B cell (primary cell): ENCODE measurements around the gene GALNT6. TPM values are rescaled to one million over a fixed set of nuclear protein-coding genes. Genes with fewer than 3 reads are reported as not detected.
A peak's percentile ranks its signal among the peaks of the same experiment; 100 is the strongest.

Experiments
- ATAC-seq: fragments of 200-7000 bp; cut with Tn5 transposase; one replicate; pipeline ENCODE4 v1.10.0; 2021; ENCODE audit warnings: low read depth, mild to moderate bottlenecking, moderate number of reproducible peaks, moderate library complexity
- CTCF ChIA-PET: fragments of 350-600 bp; sonication (Branson Sonifier 250); formaldehyde crosslinking; loops from one replicate; lab custom pipeline; 2021; ENCODE audit warnings: antibody characterized with exemption, inconsistent platforms; lab: Charles Lee
- POLR2A ChIA-PET: fragments of 350-600 bp; sonication (Branson Sonifier 250); formaldehyde crosslinking; loops from one replicate; lab custom pipeline; 2021; ENCODE audit warnings: antibody characterized with exemption; lab: Charles Lee
- DNase-seq: peaks from one replicate; pipeline ENCODE4 v3.0.0; 2013
- H2AFZ ChIP-seq: 2 replicates; pipeline ENCODE4 v1.6.1; 2012; ENCODE audit warnings: mild to moderate bottlenecking, low read depth, low read length; ENCODE audit not compliant: insufficient read depth, poor library complexity, severe bottlenecking
- H3K27ac ChIP-seq, 2 donors: 1 replicate in 1 of 2; 2 replicates in 1 of 2; pipeline ENCODE4 v1.5.1; 2012 to 2013; ENCODE audit warnings: low read length in 2 of 2, mild to moderate bottlenecking in 2 of 2, moderate library complexity in 1 of 2
- H3K27me3 ChIP-seq, 4 experiments: fragments of 200-600 bp in 1 of 4; sonication (generic) in 1 of 4; replicated peaks in 1 of 4; 1 replicate in 2 of 4; 2 replicates in 2 of 4; pipeline versions ENCODE4 v1.6.1 to v1.7.0; 2013 to 2016; ENCODE audit warnings: low read length in 3 of 4, mild to moderate bottlenecking in 2 of 4, mixed read lengths in 1 of 4, moderate library complexity in 1 of 4; ENCODE audit not compliant: insufficient read depth in 4 of 4, control insufficient read depth in 3 of 4; ENCODE audit errors: control extremely low read depth in 1 of 4
- H3K36me3 ChIP-seq, 2 experiments: replicated peaks in 1 of 2; 1 replicate in 1 of 2; 2 replicates in 1 of 2; pipeline versions ENCODE4 v1.6.1 to v1.7.1; 2013; ENCODE audit warnings: low read length in 1 of 2; ENCODE audit not compliant: insufficient read depth in 2 of 2, control insufficient read depth in 1 of 2; ENCODE audit errors: control extremely low read depth in 1 of 2, extremely low read depth in 1 of 2
- H3K4me1 ChIP-seq, 2 donors: fragments of 200-600 bp in 1 of 2; sonication (generic) in 1 of 2; 1 replicate in 1 of 2; 2 replicates in 1 of 2; pipeline versions ENCODE4 v1.5.1 to v1.6.1; 2013 to 2017; ENCODE audit warnings: low read length in 2 of 2; ENCODE audit not compliant: control insufficient read depth in 2 of 2, insufficient read depth in 2 of 2
- H3K4me2 ChIP-seq: replicated peaks from 2 replicates; pipeline ENCODE3; 2012; ENCODE audit warnings: mild to moderate bottlenecking, low read depth, low read length; ENCODE audit not compliant: poor library complexity, severe bottlenecking
- H3K4me3 ChIP-seq, 5 experiments: fragments of 200-600 bp in 1 of 5; sonication (generic) in 1 of 5; 1 replicate in 3 of 5; 2 replicates in 2 of 5; pipeline versions ENCODE4 v1.5.1 to v1.7.0; 2011 to 2016; ENCODE audit warnings: low read length in 4 of 5, mild to moderate bottlenecking in 4 of 5, low read depth in 2 of 5, control low read depth in 1 of 5, moderate library complexity in 1 of 5; ENCODE audit not compliant: insufficient read depth in 1 of 5; ENCODE audit errors: control extremely low read depth in 1 of 5, extremely low read depth in 1 of 5
- H3K79me2 ChIP-seq: fragments of 200-600 bp; sonication (generic); one replicate; pipeline ENCODE4 v1.6.0; 2016; ENCODE audit warnings: low read length; ENCODE audit not compliant: control insufficient read depth, insufficient read depth
- H3K9ac ChIP-seq: fragments of 200-600 bp; sonication (generic); 2 replicates; pipeline ENCODE4 v1.6.1; 2017; ENCODE audit warnings: mild to moderate bottlenecking, low read length, moderate library complexity
- H3K9me3 ChIP-seq, 3 donors: one replicate each; pipeline versions ENCODE4 v1.6.1 to v1.7.1; 2013; ENCODE audit warnings: low read length in 2 of 3; ENCODE audit not compliant: control insufficient read depth in 2 of 3, insufficient read depth in 1 of 3; ENCODE audit errors: control extremely low read depth in 1 of 3
- H4K20me1 ChIP-seq: 2 replicates; pipeline ENCODE4 v1.6.0; 2012; ENCODE audit warnings: mild to moderate bottlenecking, low read length; ENCODE audit not compliant: insufficient read depth, control insufficient read depth, poor library complexity, severe bottlenecking
- H3K27ac Mint-ChIP-seq: one replicate; pipeline ENCODE4 v1.8.0; 2021; ENCODE audit warnings: mixed read lengths
- H3K27me3 Mint-ChIP-seq: one replicate; pipeline ENCODE4 v1.8.0; 2021; ENCODE audit warnings: mixed read lengths
- H3K4me1 Mint-ChIP-seq: one replicate; pipeline ENCODE4 v1.8.0; 2021; ENCODE audit warnings: mixed read lengths
- H3K4me3 Mint-ChIP-seq: one replicate; pipeline ENCODE4 v1.8.0; 2021; ENCODE audit warnings: mixed read lengths
- H3K9me3 Mint-ChIP-seq: one replicate; pipeline ENCODE4 v1.8.0; 2022; ENCODE audit warnings: mixed read lengths; ENCODE audit not compliant: insufficient read depth
- CTCF ChIP-seq: fragments of 200-600 bp; IDR thresholded peaks from one replicate; pipeline ENCODE4 v1.8.0; 2022; ENCODE audit warnings: antibody characterized with exemption, mild to moderate bottlenecking
- EZH2 ChIP-seq: IDR thresholded peaks from 2 replicates; pipeline ENCODE4 v1.6.1; 2012; ENCODE audit warnings: borderline replicate concordance, low read depth, mild to moderate bottlenecking, moderate library complexity, low read length; ENCODE audit not compliant: insufficient read depth, poor library complexity, severe bottlenecking
- WGBS: methylation state at CpG from one replicate; pipeline ENCODE4 v1.1.5; 2013; ENCODE audit warnings: missing lambda C conversion rate; ENCODE audit not compliant: insufficient coverage; 5-methylcytosine and 5-hydroxymethylcytosine counted together
- intact Hi-C: fragments of 100-400 bp; cut with micrococcal nuclease; formaldehyde crosslinking; loops from one replicate; pipeline ENCODE4 v1.10.0; 2022
- polyA plus RNA-seq: library from polyadenylated mRNA; depleted of rRNA; stranded (reverse); fragments of >200 nt; gene quantifications from 2 replicates; pipeline ENCODE4 v1.2.3, GENCODE V29; 2012
- total RNA-seq, 2 donors: library from RNA; stranded (reverse); fragments of 120-200 nt in 1 of 2; gene quantifications; 1 replicate in 1 of 2; 2 replicates in 1 of 2; pipeline versions ENCODE4 v1.2.3 to v1.2.4, GENCODE V29; 2013 to 2022

GALNT6 gene
- total and polyA plus RNA-seq, 2 donors (not counting 1 experiment from before 2014, with no cell fraction given): 9.0 to 10.3 TPM

- WGBS: 33% methylated on average over 4 of the region's 10 CpGs
- Histone ChIP-seq H3K27me3 (no peaks in the 10 kb centered on the region), H3K4me3 (peak overlapping the region in 4 of 5 experiments; percentile 62 to 76 (median 68)), H3K4me2 (peak overlapping the region; percentile 95), H3K9ac (peak overlapping the region; percentile 72), H3K9me3 (no peaks in the 10 kb centered on the region), H3K27ac (no peak overlapping the region), H4K20me1 (no peaks in the 10 kb centered on the region), H3K79me2 (no peaks in the 10 kb centered on the region), H3K36me3 (no peaks in the 10 kb centered on the region), H3K4me1 (peaks cover 9 to 12% of the 10 kb centered on the region in 2 donors), H2AFZ (peak overlapping the region; percentile 91)
- ChIA-PET POLR2A (interaction anchor here (0.6 to 1.0 kb wide), 2 partner anchors 25 to 660 kb away, joined by 3 read pairs; partner anchors contain the start of gene ATF1), CTCF (interaction anchor here (0.6 to 2.0 kb wide), 4 partner anchors 58 to 1027 kb away, joined by 3 to 8 read pairs (median 5); no protein-coding TSS in a partner anchor)
- TF ChIP-seq EZH2 (no peak), CTCF (no peak)
- no peak for DNase-seq
- Mint-ChIP-seq H3K27me3 (no peaks in the 10 kb centered on the region), H3K4me1 (peaks cover 21% of the 10 kb centered on the region), H3K4me3 (peak overlapping the region; percentile 68), H3K27ac (no peak overlapping the region), H3K9me3 (no peaks in the 10 kb centered on the region)
- intact Hi-C loops: loop anchor here (1.0 to 5.0 kb wide), 3 partner anchors 33 to 453 kb away; partner anchors contain the start of gene GALNT6
- no peak for ATAC-seq
Observed at GRCh38 chr12:51424094-51424661, 33.0 kb upstream of the GALNT6 start.

- Mint-ChIP-seq H3K4me1 (peaks cover 19% of the 10 kb centered on the region), H3K4me3 (no peak overlapping the region), H3K9me3 (no peaks in the 10 kb centered on the region), H3K27me3 (no peaks in the 10 kb centered on the region), H3K27ac (no peak overlapping the region)
- Histone ChIP-seq H2AFZ (no peak overlapping the region), H3K9ac (no peak overlapping the region), H3K4me1 (peaks cover 8 to 12% of the 10 kb centered on the region in 2 donors), H3K79me2 (peaks cover 3% of the 10 kb centered on the region), H3K36me3 (no peaks in the 10 kb centered on the region), H3K4me3 (no peak overlapping the region), H4K20me1 (no peaks in the 10 kb centered on the region), H3K27ac (no peak overlapping the region), H3K9me3 (no peaks in the 10 kb centered on the region), H3K27me3 (no peaks in the 10 kb centered on the region), H3K4me2 (no peak overlapping the region)
- ChIA-PET POLR2A (no interaction called here), CTCF (interaction anchor here (0.9 to 5.4 kb wide), 14 partner anchors 9 to 454 kb away, joined by 3 to 83 read pairs (median 6); partner anchors contain the start of gene GALNT6)
- 10% methylated on average over 1 of the region's 5 CpGs for WGBS
- intact Hi-C loops: loop anchor here (1.0 to 5.0 kb wide), 4 partner anchors 257 to 559 kb away; a partner anchor contains a TSS
- TF ChIP-seq CTCF (peak; percentile 65), EZH2 (no peak)
- ATAC-seq (no peak), DNase-seq (peak; percentile 63)
Observed at GRCh38 chr12:51421266-51421884, 30.2 kb upstream of the GALNT6 start.
